IPS-20b (cell line): ENCODE data around the gene TTLL5.

ENCODE experiments used
- H3K27ac ChIP-seq: one replicate; pipeline ENCODE4 v1.5.1; 2013; ENCODE audit warnings: low read length
- H3K27me3 ChIP-seq: 2 replicates; pipeline ENCODE4 v1.6.1; 2013; ENCODE audit warnings: mild to moderate bottlenecking, low read length, inconsistent platforms; ENCODE audit not compliant: insufficient read depth
- H3K36me3 ChIP-seq: 2 replicates; pipeline ENCODE4 v1.6.1; 2013; ENCODE audit warnings: low read depth, mild to moderate bottlenecking, inconsistent platforms, low read length, moderate library complexity; ENCODE audit not compliant: insufficient read depth
- H3K4me1 ChIP-seq: 2 replicates; pipeline ENCODE4 v1.6.1; 2013; ENCODE audit warnings: mild to moderate bottlenecking, control low read depth, inconsistent platforms, low read length, moderate library complexity; ENCODE audit not compliant: insufficient read depth
- H3K4me3 ChIP-seq: 2 replicates; pipeline ENCODE4 v1.5.1; 2013; ENCODE audit warnings: mild to moderate bottlenecking, low read length, inconsistent platforms
- H3K9ac ChIP-seq: 2 replicates; pipeline ENCODE4 v1.6.1; 2013; ENCODE audit warnings: low read depth, mild to moderate bottlenecking, inconsistent platforms, low read length, moderate library complexity
- H3K9me3 ChIP-seq: 2 replicates; pipeline ENCODE4 v1.6.1; 2013; ENCODE audit warnings: mild to moderate bottlenecking, low read depth, low read length, inconsistent platforms; ENCODE audit not compliant: insufficient read depth

The TTLL5 gene

GRCh38 chr14:75829316-75829715 is 168.3 kb downstream of the TTLL5 start:
- H3K4me1 ChIP-seq, result no peaks in the 10 kb centered on the region
- H3K27ac ChIP-seq, result no peak overlapping the region
- H3K9ac ChIP-seq, result no peak overlapping the region
- no peaks in the 10 kb centered on the region for H3K27me3 ChIP-seq
- no peak overlapping the region for H3K4me3 ChIP-seq
- no peaks in the 10 kb centered on the region for H3K9me3 ChIP-seq
- H3K36me3 ChIP-seq, result no peaks in the 10 kb centered on the region

- Histone ChIP-seq H3K9me3 (no peaks in the 10 kb centered on the region), H3K36me3 (no peaks in the 10 kb centered on the region), H3K27ac (no peak overlapping the region), H3K27me3 (no peaks in the 10 kb centered on the region), H3K4me3 (no peak overlapping the region), H3K9ac (no peak overlapping the region), H3K4me1 (no peaks in the 10 kb centered on the region)
These were observed 170.4 kb downstream of the TTLL5 start for GRCh38 chr14:75831455-75831854.

- H3K9me3 ChIP-seq, result no peaks in the 10 kb centered on the region
- H3K27me3 ChIP-seq, result no peaks in the 10 kb centered on the region
- H3K4me3 ChIP-seq, result no peak overlapping the region
- no peak overlapping the region for H3K27ac ChIP-seq
- no peaks in the 10 kb centered on the region for H3K36me3 ChIP-seq
- H3K4me1 ChIP-seq, result no peaks in the 10 kb centered on the region
- no peak overlapping the region for H3K9ac ChIP-seq
These were observed 170.9 kb downstream of the TTLL5 start for GRCh38 chr14:75831952-75832351.

GRCh38 chr14:75832621-75833297 is 171.7 kb downstream of the TTLL5 start:
- Histone ChIP-seq H3K36me3 (no peaks in the 10 kb centered on the region), H3K4me3 (no peak overlapping the region), H3K9ac (no peak overlapping the region), H3K27ac (no peak overlapping the region), H3K4me1 (no peaks in the 10 kb centered on the region), H3K9me3 (no peaks in the 10 kb centered on the region), H3K27me3 (no peaks in the 10 kb centered on the region)

- Histone ChIP-seq H3K36me3 (no peaks in the 10 kb centered on the region), H3K27me3 (no peaks in the 10 kb centered on the region), H3K4me1 (no peaks in the 10 kb centered on the region), H3K9ac (no peak overlapping the region), H3K9me3 (no peaks in the 10 kb centered on the region), H3K4me3 (no peak overlapping the region), H3K27ac (no peak overlapping the region)
These were observed 172.4 kb downstream of the TTLL5 start for GRCh38 chr14:75833326-75834020.

- no peaks in the 10 kb centered on the region for H3K36me3 ChIP-seq
- no peaks in the 10 kb centered on the region for H3K9me3 ChIP-seq
- H3K27me3 ChIP-seq, result no peaks in the 10 kb centered on the region
- no peak overlapping the region for H3K4me3 ChIP-seq
- H3K27ac ChIP-seq, result no peak overlapping the region
- no peaks in the 10 kb centered on the region for H3K4me1 ChIP-seq
- H3K9ac ChIP-seq, result no peak overlapping the region
These were observed 174.2 kb downstream of the TTLL5 start for GRCh38 chr14:75835156-75835725.

GRCh38 chr14:75835737-75836136 is 174.7 kb downstream of the TTLL5 start:
- Histone ChIP-seq H3K27ac (no peak overlapping the region), H3K9me3 (no peaks in the 10 kb centered on the region), H3K4me1 (no peaks in the 10 kb centered on the region; the same call in 1 of the 2 replicates), H3K4me3 (no peak overlapping the region), H3K27me3 (no peaks in the 10 kb centered on the region), H3K9ac (no peak overlapping the region), H3K36me3 (no peaks in the 10 kb centered on the region)

GRCh38 chr14:75837151-75837787 is 176.2 kb downstream of the TTLL5 start:
- no peak overlapping the region for H3K4me3 ChIP-seq
- no peak overlapping the region for H3K27ac ChIP-seq
- H3K36me3 ChIP-seq, result no peaks in the 10 kb centered on the region
- no peaks in the 10 kb centered on the region for H3K27me3 ChIP-seq
- no peak overlapping the region for H3K9ac ChIP-seq
- no peaks in the 10 kb centered on the region for H3K9me3 ChIP-seq
- H3K4me1 ChIP-seq, result peaks cover 4% of the 10 kb centered on the region; the same call in 1 of the 2 replicates

- Histone ChIP-seq H3K4me3 (no peak overlapping the region), H3K27ac (no peak overlapping the region), H3K9me3 (no peaks in the 10 kb centered on the region), H3K4me1 (peaks cover 10% of the 10 kb centered on the region; the same call in 1 of the 2 replicates), H3K36me3 (no peaks in the 10 kb centered on the region), H3K9ac (no peak overlapping the region), H3K27me3 (no peaks in the 10 kb centered on the region)
These were observed 179.9 kb downstream of the TTLL5 start for GRCh38 chr14:75840911-75841310.

- Histone ChIP-seq H3K4me1 (peaks cover 10% of the 10 kb centered on the region; the same call in 1 of the 2 replicates), H3K27me3 (no peaks in the 10 kb centered on the region), H3K4me3 (no peak overlapping the region), H3K27ac (no peak overlapping the region), H3K9ac (no peak overlapping the region), H3K9me3 (no peaks in the 10 kb centered on the region), H3K36me3 (no peaks in the 10 kb centered on the region)
These were observed 181.5 kb downstream of the TTLL5 start for GRCh38 chr14:75842551-75842950.

GRCh38 chr14:75844486-75844885 is 183.4 kb downstream of the TTLL5 start:
- no peak overlapping the region for H3K9ac ChIP-seq
- no peak overlapping the region for H3K27ac ChIP-seq
- H3K36me3 ChIP-seq, result no peaks in the 10 kb centered on the region
- peaks cover 10% of the 10 kb centered on the region; the same call in 1 of the 2 replicates for H3K4me1 ChIP-seq
- H3K27me3 ChIP-seq, result no peaks in the 10 kb centered on the region
- H3K4me3 ChIP-seq, result no peak overlapping the region
- no peaks in the 10 kb centered on the region for H3K9me3 ChIP-seq
